Common myeloid progenitor, CD34-positive (primary cell): ENCODE data around the gene AHSG.

ENCODE experiments used
- CTCF ChIA-PET: fragments of 350-600 bp; sonication (Branson Sonifier 250); formaldehyde crosslinking; loops from one replicate; lab custom pipeline; 2021; ENCODE audit warnings: antibody characterized with exemption; lab: Charles Lee
- POLR2A ChIA-PET: fragments of 350-600 bp; sonication (Branson Sonifier 250); formaldehyde crosslinking; loops from one replicate; lab custom pipeline; 2021; ENCODE audit warnings: antibody characterized with exemption; lab: Charles Lee
- DNase-seq, 3 donors: peaks; one replicate each; pipeline versions ENCODE4 v3.0.0 to v3.0.0-alpha.2; 2013
- H3K27ac ChIP-seq, 2 experiments: 1 replicate in 1 of 2; 2 replicates in 1 of 2; pipeline ENCODE4 v1.7.0; 2013; ENCODE audit warnings: inconsistent platforms in 2 of 2, low read length in 2 of 2, mild to moderate bottlenecking in 2 of 2, low read depth in 1 of 2, moderate library complexity in 1 of 2; ENCODE audit not compliant: severe bottlenecking in 2 of 2, insufficient read depth in 1 of 2, poor library complexity in 1 of 2
- H3K27me3 ChIP-seq, 5 experiments: replicated peaks in 2 of 5; 1 replicate in 3 of 5; 2 replicates in 2 of 5; pipeline versions ENCODE4 v1.6.1 to v1.7.0; 2013; ENCODE audit warnings: low read length in 4 of 5, mild to moderate bottlenecking in 2 of 5, moderate library complexity in 2 of 5, inconsistent platforms in 1 of 5; ENCODE audit not compliant: insufficient read depth in 5 of 5, control insufficient read depth in 4 of 5
- H3K36me3 ChIP-seq, 4 experiments: 1 replicate in 2 of 4; 2 replicates in 2 of 4; pipeline versions ENCODE4 v1.6.1 to v1.7.0; 2013; ENCODE audit warnings: low read length in 3 of 4, control low read depth in 1 of 4, mild to moderate bottlenecking in 1 of 4; ENCODE audit not compliant: control insufficient read depth in 4 of 4, insufficient read depth in 4 of 4
- H3K4me1 ChIP-seq, 4 experiments: 1 replicate in 3 of 4; 2 replicates in 1 of 4; pipeline versions ENCODE4 v1.6.1 to v1.7.1; 2013; ENCODE audit warnings: low read length in 3 of 4, mild to moderate bottlenecking in 3 of 4, control low read depth in 1 of 4, inconsistent platforms in 1 of 4, moderate library complexity in 1 of 4; ENCODE audit not compliant: control insufficient read depth in 4 of 4, insufficient read depth in 4 of 4; ENCODE audit errors: control extremely low read depth in 1 of 4
- H3K4me3 ChIP-seq, 7 experiments: 1 replicate in 4 of 7; 2 replicates in 3 of 7; pipeline versions ENCODE4 v1.5.1 to v1.7.0; 2013; ENCODE audit warnings: mild to moderate bottlenecking in 7 of 7, low read length in 6 of 7, moderate library complexity in 6 of 7, inconsistent platforms in 2 of 7, low read depth in 2 of 7, control low read depth in 1 of 7; ENCODE audit not compliant: insufficient read depth in 4 of 7, control insufficient read depth in 1 of 7; ENCODE audit errors: extremely low read depth in 1 of 7
- H3K9me3 ChIP-seq, 5 experiments: 1 replicate in 4 of 5; 2 replicates in 1 of 5; pipeline versions ENCODE4 v1.6.1 to v1.7.1; 2013; ENCODE audit warnings: low read length in 4 of 5, mild to moderate bottlenecking in 2 of 5, inconsistent platforms in 1 of 5, low read depth in 1 of 5, moderate library complexity in 1 of 5; ENCODE audit not compliant: control insufficient read depth in 4 of 5, insufficient read depth in 2 of 5; ENCODE audit errors: control extremely low read depth in 1 of 5
- WGBS: methylation state at CpG from one replicate; pipeline ENCODE4 v1.1.5; 2013; ENCODE audit not compliant: insufficient coverage; 5-methylcytosine and 5-hydroxymethylcytosine counted together

Gene AHSG

DNA sequence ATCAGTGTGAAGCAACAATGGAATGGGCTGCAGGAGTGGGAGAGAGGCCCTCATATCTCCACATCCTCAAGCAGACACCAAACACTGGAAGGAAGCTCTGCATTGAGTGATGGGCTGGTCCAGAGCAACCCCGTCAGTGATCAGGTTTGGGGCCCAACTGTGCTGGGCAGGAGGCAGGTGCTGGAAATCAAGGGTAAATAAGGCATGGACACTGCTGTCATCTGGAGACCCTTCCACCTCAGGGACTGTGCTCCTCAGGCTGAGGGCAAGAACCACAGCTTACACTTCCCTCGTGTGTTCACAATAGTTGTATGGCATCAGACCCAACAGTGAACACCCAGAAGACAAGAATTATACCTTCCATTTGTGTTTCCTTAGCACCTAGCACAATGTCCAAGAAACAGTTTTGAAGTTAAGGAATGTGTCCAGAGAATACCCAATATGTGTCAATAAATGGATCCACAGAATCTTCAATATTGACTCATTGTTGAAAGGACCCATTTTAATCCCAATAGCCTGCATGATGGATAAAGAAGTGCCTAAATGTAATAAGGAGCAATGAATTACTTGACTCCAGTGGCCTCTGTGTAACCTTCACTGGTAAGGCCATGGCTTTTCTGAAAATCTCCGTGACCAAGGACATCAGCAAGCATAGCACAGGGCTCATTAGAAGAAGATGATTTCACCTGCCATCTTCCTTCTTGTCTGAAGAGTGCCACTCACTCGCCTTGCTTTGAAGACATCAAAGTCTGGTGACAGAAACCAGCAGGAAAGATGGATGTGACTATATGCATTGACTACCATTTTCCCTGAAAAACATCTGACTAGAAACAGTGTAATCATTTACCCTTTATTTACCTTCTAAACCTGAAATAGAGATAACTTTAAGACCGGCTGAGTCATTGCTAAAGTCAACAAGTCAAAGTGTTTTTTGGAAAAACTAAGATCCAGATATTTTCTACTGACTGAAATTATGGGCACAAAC, 7.0 kb upstream of the AHSG start:
- H3K27ac ChIP-seq = no peak overlapping the region
- H3K4me3 ChIP-seq = no peak overlapping the region
- H3K36me3 ChIP-seq = no peaks in the 10 kb centered on the region
- POLR2A ChIA-PET = no interaction called here
- H3K27me3 ChIP-seq = no peaks in the 10 kb centered on the region
- 98% methylated on average over 4 of the region's 5 CpGs for WGBS
- no peaks in the 10 kb centered on the region for H3K4me1 ChIP-seq
- no peaks in the 10 kb centered on the region for H3K9me3 ChIP-seq
- DNase-seq = no peak
- CTCF ChIA-PET = interaction anchor here (7.9 kb wide), 1 partner anchor 10 kb away, joined by 59 read pairs; the partner anchor contains the start of gene AHSG

DNA sequence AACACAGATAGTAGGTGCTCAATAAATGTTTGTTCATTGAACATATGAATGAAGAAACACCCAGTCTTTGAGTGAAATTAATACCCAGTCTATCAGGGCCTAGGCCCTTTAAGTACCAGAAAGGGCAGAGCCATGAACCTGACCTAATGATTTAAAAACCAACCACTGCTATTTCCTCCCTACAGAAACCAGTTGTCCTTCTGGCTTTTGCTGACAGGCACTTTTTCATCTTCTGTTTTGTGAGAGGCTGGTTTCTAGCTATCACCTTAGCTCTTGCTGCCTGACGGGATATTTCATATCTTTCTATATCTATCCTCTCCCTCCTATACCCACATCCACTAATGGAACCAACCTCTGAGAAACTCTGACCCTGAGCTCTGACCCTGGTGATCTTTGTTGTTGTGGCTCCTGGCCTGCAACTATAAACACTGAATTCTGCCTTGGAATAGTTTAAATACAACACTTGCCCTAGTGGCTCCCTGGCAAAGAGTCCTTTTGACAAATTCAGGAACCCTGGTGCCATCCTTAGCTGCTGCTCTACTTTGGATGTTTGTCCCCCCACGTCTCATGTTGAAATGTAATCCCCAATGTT, 4.1 kb upstream of the AHSG start:
- Histone ChIP-seq H3K4me3 (no peak overlapping the region), H3K9me3 (no peaks in the 10 kb centered on the region), H3K36me3 (no peaks in the 10 kb centered on the region), H3K27ac (no peak overlapping the region), H3K4me1 (no peaks in the 10 kb centered on the region), H3K27me3 (peaks cover 0 to 3% (median 0%) of the 10 kb centered on the region in 5 experiments)
- whole genome bisulfite sequencing = 94% methylated on average over 2 of the region's 2 CpGs
- ChIA-PET CTCF (interaction anchor here (2.4 kb wide), 1 partner anchor 8 kb away, joined by 8 read pairs; no protein-coding TSS in a partner anchor), POLR2A (no interaction called here)
- DNase-seq = no peak

DNA sequence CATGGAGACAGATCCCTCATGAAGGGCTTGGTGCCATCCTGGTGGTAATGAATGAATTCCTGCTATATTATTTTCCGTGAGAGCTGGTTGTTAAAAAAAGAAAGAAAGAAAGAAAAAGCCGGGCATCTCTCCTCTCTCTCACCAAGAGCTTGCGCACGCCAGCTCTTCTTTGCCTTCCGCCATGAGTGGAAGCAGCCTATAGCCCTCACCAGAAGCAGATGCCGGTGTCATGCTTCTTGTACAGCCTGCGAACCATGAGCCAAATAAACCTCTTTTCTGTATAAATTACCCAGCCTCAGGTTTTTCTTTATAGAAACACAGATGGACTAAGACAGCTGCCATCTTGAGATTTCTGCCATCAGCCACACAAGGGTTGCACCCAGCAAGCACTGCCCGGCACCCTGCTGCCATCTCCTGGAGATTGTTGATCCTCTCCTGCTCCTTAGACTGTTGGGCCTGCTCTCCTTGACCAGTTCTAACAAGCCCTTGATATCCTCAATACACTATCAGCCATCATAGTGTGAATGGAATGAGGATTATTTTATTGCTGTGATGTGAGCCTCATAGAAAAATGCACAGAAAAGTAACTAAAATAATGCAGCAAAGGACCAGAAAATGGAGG, 3.5 kb upstream of the AHSG start:
- Histone ChIP-seq H3K9me3 (no peaks in the 10 kb centered on the region), H3K4me1 (peaks cover 0 to 2% (median 1%) of the 10 kb centered on the region in 4 experiments), H3K27me3 (peaks cover 0 to 4% (median 0%) of the 10 kb centered on the region in 5 experiments), H3K36me3 (no peaks in the 10 kb centered on the region), H3K27ac (no peak overlapping the region), H3K4me3 (no peak overlapping the region)
- 100% methylated on average over 6 of the region's 8 CpGs for WGBS
- POLR2A ChIA-PET = no interaction called here
- no peak for DNase-seq
- CTCF ChIA-PET = interaction anchor here (0.7 to 2.4 kb wide), 4 partner anchors 8 to 205 kb away, joined by 3 to 8 read pairs (median 3); partner anchors contain the start of gene EIF4A2

DNA sequence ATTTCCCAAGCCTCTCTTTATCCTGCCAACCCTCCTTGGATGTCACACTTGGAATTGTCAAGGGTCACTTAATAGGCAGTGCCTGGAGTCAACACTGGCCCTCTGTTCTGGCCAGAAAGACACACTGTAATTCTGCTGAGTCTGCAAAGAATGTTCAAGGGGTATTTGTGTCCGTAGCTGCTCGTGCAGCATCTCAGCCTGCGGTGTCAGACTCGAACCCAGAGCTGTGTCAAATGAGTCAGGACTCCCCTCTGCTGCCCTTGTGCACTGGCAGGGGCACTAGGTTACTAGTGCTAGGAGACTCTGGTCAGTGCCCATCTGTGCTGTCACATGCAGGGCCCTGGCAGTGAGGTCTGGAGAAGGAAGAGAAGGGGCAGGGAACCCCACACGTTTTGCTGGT, 795 bp upstream of the AHSG start:
- H3K4me1 ChIP-seq = peaks cover 0 to 12% (median 8%) of the 10 kb centered on the region in 4 experiments
- no peak for DNase-seq
- H3K27ac ChIP-seq = no peak overlapping the region
- H3K4me3 ChIP-seq = no peak overlapping the region
- ChIA-PET CTCF (interaction anchor here (0.7 to 2.1 kb wide), 4 partner anchors 15 to 668 kb away, joined by 3 to 6 read pairs (median 5); no protein-coding TSS in a partner anchor), POLR2A (no interaction called here)
- H3K36me3 ChIP-seq = no peaks in the 10 kb centered on the region
- 100% methylated on average over 4 of the region's 5 CpGs for WGBS
- H3K27me3 ChIP-seq = peaks cover 0 to 4% (median 0%) of the 10 kb centered on the region in 5 experiments
- no peaks in the 10 kb centered on the region for H3K9me3 ChIP-seq

DNA sequence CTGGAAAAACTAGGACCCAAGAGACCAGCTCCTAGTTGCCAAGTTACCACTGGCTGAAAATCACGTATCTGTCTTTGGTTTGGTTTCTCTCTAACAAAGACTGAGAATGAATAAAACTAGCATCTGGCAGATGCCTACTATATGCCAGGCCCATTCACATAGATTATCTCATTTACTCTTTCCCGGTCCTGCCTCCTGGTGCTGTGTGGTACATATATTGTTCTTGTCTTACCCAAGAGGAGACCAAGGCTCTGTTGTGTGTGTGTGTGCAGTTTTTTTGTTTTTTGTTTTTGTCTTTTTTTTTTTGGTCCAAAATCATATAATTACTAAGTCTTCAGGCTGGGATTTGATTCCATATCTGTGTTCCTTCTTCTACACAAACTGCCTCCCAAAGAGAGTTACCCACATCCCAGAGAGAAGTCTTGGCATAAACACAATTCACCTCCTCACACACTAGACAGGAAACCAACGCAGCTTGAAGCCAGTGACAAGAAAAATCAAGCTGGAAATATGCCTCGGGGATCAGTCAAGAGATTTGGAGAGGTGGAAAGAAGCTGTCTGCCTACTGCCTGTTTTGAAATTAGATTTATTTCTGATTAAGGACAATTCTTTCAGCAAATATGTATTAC, 891 bp downstream of the AHSG start:
- Histone ChIP-seq H3K27ac (no peak overlapping the region), H3K4me3 (no peak overlapping the region), H3K9me3 (no peaks in the 10 kb centered on the region), H3K4me1 (peaks cover 0 to 17% (median 11%) of the 10 kb centered on the region in 4 experiments), H3K36me3 (no peaks in the 10 kb centered on the region), H3K27me3 (peaks cover 0 to 15% (median 10%) of the 10 kb centered on the region in 5 experiments)
- 45% methylated on average over 2 of the region's 4 CpGs for WGBS
- CTCF ChIA-PET = interaction anchor here (0.8 to 6.7 kb wide), 16 partner anchors 12 to 670 kb away, joined by 3 to 78 read pairs (median 8); partner anchors contain the start of genes CRYGS and DNAJB11
- DNase-seq = no peak
- POLR2A ChIA-PET = no interaction called here

DNA sequence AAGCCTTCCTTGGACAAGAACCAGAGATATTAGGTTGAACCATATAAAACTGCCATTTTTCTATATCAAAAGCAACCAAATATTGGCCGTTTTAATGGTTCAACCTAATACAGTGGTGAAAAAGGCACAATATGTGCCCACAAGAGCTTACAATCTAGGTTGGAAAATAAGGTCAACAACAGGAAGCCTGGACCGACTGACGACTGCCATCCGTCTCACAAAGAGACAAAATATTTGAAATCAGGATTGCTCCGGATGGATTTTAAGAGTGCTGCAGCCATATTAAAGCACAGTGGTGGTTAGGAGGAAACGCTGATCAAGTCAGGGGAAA, 1.4 kb downstream of the AHSG start:
- 32% methylated on average over 5 of the region's 6 CpGs for WGBS
- no peak overlapping the region for H3K27ac ChIP-seq
- H3K4me1 ChIP-seq = peaks cover 0 to 17% (median 11%) of the 10 kb centered on the region in 4 experiments
- no peak for DNase-seq
- H3K27me3 ChIP-seq = peaks cover 0 to 17% (median 10%) of the 10 kb centered on the region in 5 experiments
- no peaks in the 10 kb centered on the region for H3K9me3 ChIP-seq
- ChIA-PET POLR2A (no interaction called here), CTCF (interaction anchor here (0.7 to 6.7 kb wide), 25 partner anchors 10 to 372 kb away, joined by 3 to 78 read pairs (median 4); partner anchors contain the start of genes CRYGS, DNAJB11 and HRG)
- H3K36me3 ChIP-seq = no peaks in the 10 kb centered on the region
- H3K4me3 ChIP-seq = peak overlapping the region in 2 of 7 experiments; percentile 46 to 49
